ENCODE measurements around the gene CNPY1.

CNPY1 gene

GRCh38 chr7:155463114-155463811, 83.1 kb downstream of the CNPY1 start:
- Histone ChIP-seq H3K27ac (ENCODE audit: low read depth, low read length) (no peak overlapping the region), H3K4me3 (ENCODE audit: low read depth in 1 of 5, low read length in 5 of 5) (no peak overlapping the region), H3K9me3 (ENCODE audit: control insufficient read depth in 5 of 5, low read length in 5 of 5) (no peaks in the 10 kb centered on the region), H3K27me3 (ENCODE audit: control insufficient read depth in 5 of 5, insufficient read depth in 4 of 5, low read length in 5 of 5) (peaks cover 64 to 95% (median 85%) of the 10 kb centered on the region in 5 donors), H3K9ac (ENCODE audit: low read length in 5 of 5) (no peak overlapping the region), H3K4me1 (ENCODE audit: control insufficient read depth in 5 of 5, insufficient read depth in 5 of 5, low read length in 5 of 5) (peaks cover 0 to 31% (median 25%) of the 10 kb centered on the region in 5 donors), H3K36me3 (ENCODE audit: control insufficient read depth in 5 of 5, insufficient read depth in 5 of 5, low read length in 5 of 5) (no peaks in the 10 kb centered on the region)

- Histone ChIP-seq H3K27me3 (ENCODE audit: control insufficient read depth in 5 of 5, insufficient read depth in 4 of 5, low read length in 5 of 5) (peaks cover 60 to 89% (median 78%) of the 10 kb centered on the region in 5 donors), H3K4me3 (ENCODE audit: low read depth in 1 of 5, low read length in 5 of 5) (no peak overlapping the region), H3K36me3 (ENCODE audit: control insufficient read depth in 5 of 5, insufficient read depth in 5 of 5, low read length in 5 of 5) (no peaks in the 10 kb centered on the region), H3K9me3 (ENCODE audit: control insufficient read depth in 5 of 5, low read length in 5 of 5) (no peaks in the 10 kb centered on the region), H3K27ac (ENCODE audit: low read depth, low read length) (no peak overlapping the region), H3K4me1 (ENCODE audit: control insufficient read depth in 5 of 5, insufficient read depth in 5 of 5, low read length in 5 of 5) (peaks cover 0 to 32% (median 26%) of the 10 kb centered on the region in 5 donors), H3K9ac (ENCODE audit: low read length in 5 of 5) (no peak overlapping the region)
Observed at GRCh38 chr7:155462163-155462735, 84.1 kb downstream of the CNPY1 start.

- no peaks in the 10 kb centered on the region for H3K9me3 ChIP-seq (ENCODE audit: control insufficient read depth in 5 of 5, low read length in 5 of 5)
- H3K36me3 ChIP-seq (ENCODE audit: control insufficient read depth in 5 of 5, insufficient read depth in 5 of 5, low read length in 5 of 5), result no peaks in the 10 kb centered on the region
- peaks cover 57 to 88% (median 77%) of the 10 kb centered on the region in 5 donors for H3K27me3 ChIP-seq (ENCODE audit: control insufficient read depth in 5 of 5, insufficient read depth in 4 of 5, low read length in 5 of 5)
- no peak overlapping the region for H3K27ac ChIP-seq (ENCODE audit: low read depth, low read length)
- no peak overlapping the region for H3K4me3 ChIP-seq (ENCODE audit: low read depth in 1 of 5, low read length in 5 of 5)
- no peak overlapping the region for H3K9ac ChIP-seq (ENCODE audit: low read length in 5 of 5)
- H3K4me1 ChIP-seq (ENCODE audit: control insufficient read depth in 5 of 5, insufficient read depth in 5 of 5, low read length in 5 of 5), result peaks cover under 1 to 34% (median 26%) of the 10 kb centered on the region in 5 donors
Observed at GRCh38 chr7:155461631-155462030, 84.7 kb downstream of the CNPY1 start.

GRCh38 chr7:155460926-155461613, 85.3 kb downstream of the CNPY1 start:
- Histone ChIP-seq H3K9me3 (ENCODE audit: control insufficient read depth in 5 of 5, low read length in 5 of 5) (no peaks in the 10 kb centered on the region), H3K4me1 (ENCODE audit: control insufficient read depth in 5 of 5, insufficient read depth in 5 of 5, low read length in 5 of 5) (peaks cover 1 to 30% (median 27%) of the 10 kb centered on the region in 5 donors), H3K27ac (ENCODE audit: low read depth, low read length) (no peak overlapping the region), H3K9ac (ENCODE audit: low read length in 5 of 5) (no peak overlapping the region), H3K4me3 (ENCODE audit: low read depth in 1 of 5, low read length in 5 of 5) (no peak overlapping the region), H3K27me3 (ENCODE audit: control insufficient read depth in 5 of 5, insufficient read depth in 4 of 5, low read length in 5 of 5) (peaks cover 56 to 86% (median 77%) of the 10 kb centered on the region in 5 donors), H3K36me3 (ENCODE audit: control insufficient read depth in 5 of 5, insufficient read depth in 5 of 5, low read length in 5 of 5) (no peaks in the 10 kb centered on the region)

- Histone ChIP-seq H3K4me3 (ENCODE audit: low read depth in 1 of 5, low read length in 5 of 5) (peak overlapping the region in 1 of 5 donors; percentile 12), H3K9ac (ENCODE audit: low read length in 5 of 5) (no peak overlapping the region), H3K9me3 (ENCODE audit: control insufficient read depth in 5 of 5, low read length in 5 of 5) (no peaks in the 10 kb centered on the region), H3K27ac (ENCODE audit: low read depth, low read length) (no peak overlapping the region), H3K36me3 (ENCODE audit: control insufficient read depth in 5 of 5, insufficient read depth in 5 of 5, low read length in 5 of 5) (no peaks in the 10 kb centered on the region), H3K27me3 (ENCODE audit: control insufficient read depth in 5 of 5, insufficient read depth in 4 of 5, low read length in 5 of 5) (peaks cover 60 to 86% (median 77%) of the 10 kb centered on the region in 5 donors), H3K4me1 (ENCODE audit: control insufficient read depth in 5 of 5, insufficient read depth in 5 of 5, low read length in 5 of 5) (peaks cover 1 to 29% (median 27%) of the 10 kb centered on the region in 5 donors)
Observed at GRCh38 chr7:155459700-155460461, 86.5 kb downstream of the CNPY1 start.

GRCh38 chr7:155458878-155459699, 87.3 kb downstream of the CNPY1 start:
- peak overlapping the region in 3 of 5 donors; percentile 6 to 60 (median 41) for H3K4me3 ChIP-seq (ENCODE audit: low read depth in 1 of 5, low read length in 5 of 5)
- H3K9me3 ChIP-seq (ENCODE audit: control insufficient read depth in 5 of 5, low read length in 5 of 5), result no peaks in the 10 kb centered on the region
- H3K4me1 ChIP-seq (ENCODE audit: control insufficient read depth in 5 of 5, insufficient read depth in 5 of 5, low read length in 5 of 5), result peaks cover 1 to 36% (median 33%) of the 10 kb centered on the region in 5 donors
- H3K36me3 ChIP-seq (ENCODE audit: control insufficient read depth in 5 of 5, insufficient read depth in 5 of 5, low read length in 5 of 5), result no peaks in the 10 kb centered on the region
- H3K9ac ChIP-seq (ENCODE audit: low read length in 5 of 5), result no peak overlapping the region
- no peak overlapping the region for H3K27ac ChIP-seq (ENCODE audit: low read depth, low read length)
- H3K27me3 ChIP-seq (ENCODE audit: control insufficient read depth in 5 of 5, insufficient read depth in 4 of 5, low read length in 5 of 5), result peaks cover 62 to 87% (median 80%) of the 10 kb centered on the region in 5 donors

GRCh38 chr7:155458111-155458877, 88.1 kb downstream of the CNPY1 start, which contains the start of gene EN2:
Gene EN2 (plus strand): TSS chr7:155458129. CDS start chr7:155458378, 249 bp downstream.
- Histone ChIP-seq H3K27ac (ENCODE audit: low read depth, low read length) (no peak within 1 kb of the TSS), H3K9ac (ENCODE audit: low read length in 5 of 5) (peak within 1 kb of the TSS in 1 of 5 donors; percentile 56), H3K4me3 (ENCODE audit: low read depth in 1 of 5, low read length in 5 of 5) (peak within 1 kb of the TSS; percentile 59 to 86 (median 73)), H3K27me3 (ENCODE audit: control insufficient read depth in 5 of 5, insufficient read depth in 4 of 5, low read length in 5 of 5) (peaks cover 62 to 85% (median 77%) of the 10 kb centered on the region in 5 donors), H3K9me3 (ENCODE audit: control insufficient read depth in 5 of 5, low read length in 5 of 5) (no peaks in the 10 kb centered on the region), H3K4me1 (ENCODE audit: control insufficient read depth in 5 of 5, insufficient read depth in 5 of 5, low read length in 5 of 5) (peaks cover 1 to 41% (median 35%) of the 10 kb centered on the region in 5 donors), H3K36me3 (ENCODE audit: control insufficient read depth in 5 of 5, insufficient read depth in 5 of 5, low read length in 5 of 5) (no peaks in the 10 kb centered on the region)

- peaks cover 1 to 41% (median 35%) of the 10 kb centered on the region in 5 donors for H3K4me1 ChIP-seq (ENCODE audit: control insufficient read depth in 5 of 5, insufficient read depth in 5 of 5, low read length in 5 of 5)
- H3K27ac ChIP-seq (ENCODE audit: low read depth, low read length), result no peak overlapping the region
- no peaks in the 10 kb centered on the region for H3K36me3 ChIP-seq (ENCODE audit: control insufficient read depth in 5 of 5, insufficient read depth in 5 of 5, low read length in 5 of 5)
- peak overlapping the region in 4 of 5 donors; percentile 59 to 84 (median 73) for H3K4me3 ChIP-seq (ENCODE audit: low read depth in 1 of 5, low read length in 5 of 5)
- no peak overlapping the region for H3K9ac ChIP-seq (ENCODE audit: low read length in 5 of 5)
- H3K27me3 ChIP-seq (ENCODE audit: control insufficient read depth in 5 of 5, insufficient read depth in 4 of 5, low read length in 5 of 5), result peaks cover 63 to 87% (median 79%) of the 10 kb centered on the region in 5 donors
- no peaks in the 10 kb centered on the region for H3K9me3 ChIP-seq (ENCODE audit: control insufficient read depth in 5 of 5, low read length in 5 of 5)
Observed at GRCh38 chr7:155457544-155458110, 88.7 kb downstream of the CNPY1 start.
